Measurements from ENCODE around the gene ZNF563.

GRCh38 chr19:12380444-12380737 is 47.0 kb upstream of the ZNF563 start:
- TF ChIP-seq, protein P1, sequence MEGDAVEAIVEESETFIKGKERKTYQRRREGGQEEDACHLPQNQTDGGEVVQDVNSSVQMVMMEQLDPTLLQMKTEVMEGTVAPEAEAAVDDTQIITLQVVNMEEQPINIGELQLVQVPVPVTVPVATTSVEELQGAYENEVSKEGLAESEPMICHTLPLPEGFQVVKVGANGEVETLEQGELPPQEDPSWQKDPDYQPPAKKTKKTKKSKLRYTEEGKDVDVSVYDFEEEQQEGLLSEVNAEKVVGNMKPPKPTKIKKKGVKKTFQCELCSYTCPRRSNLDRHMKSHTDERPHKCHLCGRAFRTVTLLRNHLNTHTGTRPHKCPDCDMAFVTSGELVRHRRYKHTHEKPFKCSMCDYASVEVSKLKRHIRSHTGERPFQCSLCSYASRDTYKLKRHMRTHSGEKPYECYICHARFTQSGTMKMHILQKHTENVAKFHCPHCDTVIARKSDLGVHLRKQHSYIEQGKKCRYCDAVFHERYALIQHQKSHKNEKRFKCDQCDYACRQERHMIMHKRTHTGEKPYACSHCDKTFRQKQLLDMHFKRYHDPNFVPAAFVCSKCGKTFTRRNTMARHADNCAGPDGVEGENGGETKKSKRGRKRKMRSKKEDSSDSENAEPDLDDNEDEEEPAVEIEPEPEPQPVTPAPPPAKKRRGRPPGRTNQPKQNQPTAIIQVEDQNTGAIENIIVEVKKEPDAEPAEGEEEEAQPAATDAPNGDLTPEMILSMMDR (IDR thresholded peaks at IDR 0.05 in 2 of 3, conservative IDR thresholded peaks at IDR 0.05 in 1 of 3; ENCODE audit: control insufficient read depth in 2 of 3, extremely low read depth in 1 of 3, insufficient read depth in 1 of 3, low read depth in 3 of 3, low read length in 3 of 3) = no peak
- TF ChIP-seq SIN3A (IDR thresholded peaks at IDR 0.05; ENCODE audit: low read depth, low read length) (no peak), POLR2A (IDR thresholded peaks at IDR 0.05; ENCODE audit: low read depth, low read length) (no peak), GABPA (IDR thresholded peaks at IDR 0.05; ENCODE audit: low read depth) (no peak), CHD2 (IDR thresholded peaks at IDR 0.05; ENCODE audit: borderline replicate concordance, low read depth, low read length) (no peak)

Measured in GM12878 (cell line).